HG02588 (cell line): ENCODE measurements around the gene DLG2.

Experiments used
- ATAC-seq: cut with Tn5 transposase; IDR thresholded peaks from one replicate; pipeline ENCODE4 v1.9.1; 2021; ENCODE audit warnings: mild to moderate bottlenecking, moderate library complexity; ENCODE audit not compliant: unreplicated experiment

The DLG2 gene

DNA sequence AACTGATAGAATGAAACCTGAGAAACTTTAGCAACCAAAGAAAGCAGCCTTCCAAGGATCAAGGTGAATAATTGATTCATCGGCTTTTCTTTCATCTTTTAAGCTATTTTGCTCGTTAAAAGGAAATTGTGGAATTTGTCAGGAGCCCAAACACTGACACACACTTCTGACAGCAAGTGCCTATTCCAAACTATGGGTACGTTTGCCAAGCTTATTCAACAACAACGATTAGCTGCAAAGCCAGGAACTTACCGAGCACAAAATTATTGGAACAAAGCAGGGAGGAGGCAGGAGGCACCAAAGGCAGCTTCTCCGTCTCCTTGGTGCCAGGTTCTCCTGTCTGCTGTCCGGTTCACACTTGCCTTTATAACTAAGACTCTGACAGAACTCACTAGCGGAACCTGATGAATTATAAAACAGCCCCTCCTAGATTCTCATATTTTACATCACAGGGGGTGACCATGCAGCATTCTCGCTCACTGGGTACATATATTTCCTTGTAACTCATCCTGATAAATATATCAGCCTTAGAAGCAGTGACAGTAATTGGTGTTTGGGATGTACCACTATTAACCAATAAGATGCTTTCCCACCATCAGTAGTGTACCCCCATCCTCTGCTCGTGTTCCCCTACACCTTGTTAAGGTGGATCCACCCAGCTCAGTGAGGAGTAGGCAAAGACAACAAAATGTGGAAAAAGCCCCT lies 1945.1 kb downstream of the DLG2 start:
- no peak for ATAC-seq

DNA sequence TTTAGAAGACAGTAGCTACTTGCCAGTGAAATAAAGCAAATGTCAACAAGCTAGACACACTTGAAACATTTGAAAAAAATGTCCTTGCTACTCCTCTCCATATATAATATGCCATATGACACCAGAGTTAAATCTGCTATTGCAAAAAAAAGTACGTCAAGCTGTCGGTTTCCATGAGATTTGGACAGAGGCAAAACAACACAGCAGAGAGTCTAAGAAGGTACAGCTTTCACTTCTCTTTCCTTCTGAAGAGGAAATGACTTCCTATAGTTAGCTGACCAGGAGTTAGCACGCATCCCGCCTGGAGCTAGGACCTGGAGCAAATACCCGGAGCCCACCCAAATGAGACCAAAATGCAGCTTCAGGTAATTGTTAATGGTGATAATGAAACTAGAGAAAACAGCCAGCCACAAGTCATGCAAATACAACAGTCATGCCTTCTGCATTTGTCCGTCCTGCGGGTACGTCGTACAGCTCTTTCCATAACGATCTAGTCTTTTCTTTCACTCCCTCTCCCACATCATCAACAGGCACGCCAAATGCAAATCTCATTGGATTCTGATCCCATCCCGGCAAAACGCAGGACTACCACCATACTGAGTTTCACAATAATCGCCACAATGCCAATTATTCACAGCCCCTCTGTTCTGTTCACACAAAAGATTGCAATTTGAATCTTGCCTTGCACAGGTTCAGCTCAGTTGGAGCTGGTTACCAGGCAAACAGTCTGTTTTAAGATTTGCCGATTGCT lies 1945.9 kb downstream of the DLG2 start:
- peak; percentile 63 for ATAC-seq

DNA sequence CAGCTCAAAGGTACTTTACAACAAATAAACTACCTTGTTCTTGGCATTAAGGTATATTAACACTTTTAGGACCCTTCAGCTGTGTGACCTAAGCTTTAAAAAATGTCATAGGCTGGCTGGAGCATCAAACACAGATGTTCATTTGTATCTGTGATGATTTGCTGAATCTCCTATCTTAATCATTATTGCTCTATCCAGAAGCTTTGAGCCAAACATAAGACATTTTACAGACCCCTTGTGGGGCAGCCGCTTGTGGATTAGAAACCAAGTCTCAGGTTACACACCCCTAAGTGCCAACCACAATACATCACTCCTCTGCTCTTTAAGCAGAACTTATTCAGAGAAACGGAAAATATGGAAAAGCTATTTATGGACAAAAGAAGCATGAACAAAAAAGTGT lies 1946.8 kb downstream of the DLG2 start:
- ATAC-seq: no peak

- ATAC-seq: no peak
Observed at GRCh38 chr11:83678831-83679584, 1948.1 kb downstream of the DLG2 start.

GRCh38 chr11:83677730-83678129 lies 1949.4 kb downstream of the DLG2 start:
- no peak for ATAC-seq

- no peak for ATAC-seq
Observed at GRCh38 chr11:83676056-83676601, 1951.0 kb downstream of the DLG2 start.

GRCh38 chr11:83674102-83674896 lies 1952.8 kb downstream of the DLG2 start:
- ATAC-seq: no peak

GRCh38 chr11:83671289-83671688 lies 1955.9 kb downstream of the DLG2 start:
- ATAC-seq: no peak

- no peak for ATAC-seq
Observed at GRCh38 chr11:83666149-83666548, 1961.0 kb downstream of the DLG2 start.

- ATAC-seq: no peak
Observed at GRCh38 chr11:83663988-83664387, 1963.2 kb downstream of the DLG2 start.

DNA sequence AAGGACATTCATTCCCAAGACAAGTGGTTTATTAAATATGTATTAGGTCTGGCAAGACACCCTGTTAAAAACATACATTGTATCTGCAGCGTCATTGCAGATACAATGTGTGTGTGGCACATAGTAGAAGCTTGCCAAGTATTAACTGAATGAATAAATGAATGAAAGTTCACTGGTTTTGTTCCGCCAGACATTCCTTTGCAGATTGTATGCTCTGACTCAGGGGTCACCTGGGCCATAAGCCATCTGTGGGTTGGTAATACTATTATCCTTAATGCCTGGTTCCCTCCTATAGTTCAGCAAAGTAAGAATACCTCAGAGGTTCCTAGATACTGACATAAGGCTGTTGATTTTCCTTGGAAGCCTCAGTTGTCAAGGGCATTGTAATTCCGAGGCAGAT lies 1963.7 kb downstream of the DLG2 start:
- no peak for ATAC-seq

DNA sequence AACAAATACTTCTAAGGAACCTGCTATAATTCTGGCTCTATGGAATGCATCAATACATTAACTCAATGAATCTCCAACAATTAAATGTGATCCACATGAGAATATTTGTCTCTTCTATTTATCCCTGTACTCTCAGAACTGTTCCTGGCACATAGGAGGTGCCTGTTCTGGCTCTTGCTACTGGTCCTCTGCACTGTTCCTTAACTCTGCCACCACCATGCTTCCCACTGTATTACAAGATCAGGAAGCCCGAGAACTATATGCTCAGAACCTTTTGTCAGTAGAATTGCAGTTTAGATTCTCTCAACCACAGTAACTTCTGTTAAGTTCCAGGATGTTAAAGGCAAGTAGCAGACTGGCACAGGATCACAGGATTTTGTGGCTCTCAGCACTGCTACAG lies 1964.7 kb downstream of the DLG2 start:
- ATAC-seq: no peak

DNA sequence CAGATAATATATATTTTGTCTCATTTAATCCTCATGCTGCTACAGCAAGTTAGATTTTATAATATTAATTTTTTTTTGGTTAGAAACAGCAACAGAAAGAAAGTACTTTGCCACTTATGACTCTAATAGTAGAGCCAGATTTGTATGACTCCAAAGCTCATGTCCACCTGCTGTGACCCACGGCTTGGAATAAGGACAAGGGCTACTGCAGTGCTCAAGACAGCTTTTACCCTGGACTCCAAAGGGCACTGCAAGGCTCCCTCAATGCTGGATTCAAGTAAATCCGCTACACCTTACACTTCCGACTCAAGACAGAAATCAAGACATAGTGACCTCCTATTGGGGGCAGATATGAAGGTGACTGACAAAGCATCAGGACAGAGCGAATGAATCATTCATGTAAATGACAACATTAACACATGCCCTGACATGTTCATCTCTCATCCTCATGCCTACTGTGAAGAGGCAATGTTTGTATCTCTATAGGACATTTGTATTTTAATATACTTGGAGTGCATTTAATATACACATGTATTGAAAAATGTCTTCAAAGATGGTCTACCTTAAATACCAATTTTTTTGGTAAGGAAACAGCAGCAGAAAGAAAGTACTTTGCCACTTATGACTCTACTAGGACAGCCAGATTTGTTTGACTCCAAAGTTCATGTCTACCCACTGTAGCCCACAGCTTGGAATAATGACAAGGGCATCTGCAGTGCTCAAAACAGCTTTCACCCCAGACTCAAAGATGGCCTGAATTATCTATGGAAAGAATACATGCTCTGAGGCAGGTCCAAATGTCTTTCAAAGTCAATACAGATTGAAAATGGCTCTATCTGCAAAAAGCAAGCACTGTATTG lies 1965.4 kb downstream of the DLG2 start:
- ATAC-seq: no peak

DNA sequence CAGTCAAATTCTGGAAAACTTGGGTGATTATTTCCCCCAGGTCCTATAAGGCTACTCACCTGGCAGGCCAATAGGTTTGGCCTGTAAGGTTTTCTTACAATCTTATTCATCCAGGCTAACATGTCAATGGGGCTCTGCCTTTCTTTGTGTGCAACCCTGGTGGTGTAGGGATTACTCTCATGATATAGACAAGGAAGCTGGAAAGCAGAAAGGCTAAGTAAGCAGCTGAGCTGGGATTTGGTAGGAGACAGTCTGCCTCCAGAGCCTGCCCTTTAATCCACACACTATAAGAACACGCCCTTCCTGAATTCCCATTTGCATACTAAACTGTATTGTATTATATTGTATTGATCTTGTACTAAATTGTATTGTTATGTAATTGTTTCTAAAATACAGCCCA lies 1967.7 kb downstream of the DLG2 start:
- no peak for ATAC-seq

DNA sequence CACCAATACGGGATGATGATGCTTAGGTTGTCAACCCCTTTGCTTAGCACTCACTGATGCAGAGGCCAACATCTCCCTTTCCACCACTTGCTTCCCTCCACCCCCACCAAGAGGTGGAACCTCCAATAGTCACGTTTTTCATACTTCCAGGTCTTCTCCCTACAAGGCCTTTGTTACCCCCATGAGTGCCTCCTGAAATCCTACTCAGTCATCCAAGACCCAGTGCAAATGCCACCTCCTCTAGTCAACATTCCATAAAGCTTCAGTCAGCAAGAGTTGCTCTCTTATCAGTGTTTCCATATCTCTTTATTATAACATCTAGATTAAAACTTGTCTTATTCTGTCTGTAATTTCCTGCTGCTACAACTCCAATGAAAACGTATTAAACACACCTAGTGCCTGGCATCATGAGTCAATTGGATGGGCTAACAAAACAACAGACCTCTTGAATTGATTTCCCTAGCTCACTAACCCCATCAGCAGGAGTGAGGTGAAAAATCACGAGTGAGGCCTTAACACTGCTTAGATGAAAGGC lies 1970.3 kb downstream of the DLG2 start:
- ATAC-seq: no peak

DNA sequence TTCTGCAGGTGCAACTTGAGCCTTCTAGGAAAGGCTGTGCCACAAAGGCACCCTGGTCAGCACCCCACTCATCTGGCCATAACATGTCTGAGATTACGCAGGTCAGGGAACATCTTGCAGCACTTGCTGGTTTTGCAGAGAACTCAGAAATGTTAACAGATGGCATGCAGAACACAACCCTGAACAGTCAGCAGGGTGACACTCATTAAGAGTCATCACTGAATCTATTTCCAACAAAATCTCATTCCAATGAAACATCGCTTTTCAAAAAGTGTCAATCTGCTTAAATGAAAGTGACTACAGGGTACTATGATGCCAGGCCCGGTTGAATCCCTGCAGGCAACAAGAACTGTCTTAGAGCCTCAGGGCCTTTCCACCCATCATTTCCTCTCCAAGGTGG lies 1971.2 kb downstream of the DLG2 start:
- ATAC-seq: no peak

GRCh38 chr11:83649528-83649855 lies 1977.7 kb downstream of the DLG2 start:
- ATAC-seq: no peak

DNA sequence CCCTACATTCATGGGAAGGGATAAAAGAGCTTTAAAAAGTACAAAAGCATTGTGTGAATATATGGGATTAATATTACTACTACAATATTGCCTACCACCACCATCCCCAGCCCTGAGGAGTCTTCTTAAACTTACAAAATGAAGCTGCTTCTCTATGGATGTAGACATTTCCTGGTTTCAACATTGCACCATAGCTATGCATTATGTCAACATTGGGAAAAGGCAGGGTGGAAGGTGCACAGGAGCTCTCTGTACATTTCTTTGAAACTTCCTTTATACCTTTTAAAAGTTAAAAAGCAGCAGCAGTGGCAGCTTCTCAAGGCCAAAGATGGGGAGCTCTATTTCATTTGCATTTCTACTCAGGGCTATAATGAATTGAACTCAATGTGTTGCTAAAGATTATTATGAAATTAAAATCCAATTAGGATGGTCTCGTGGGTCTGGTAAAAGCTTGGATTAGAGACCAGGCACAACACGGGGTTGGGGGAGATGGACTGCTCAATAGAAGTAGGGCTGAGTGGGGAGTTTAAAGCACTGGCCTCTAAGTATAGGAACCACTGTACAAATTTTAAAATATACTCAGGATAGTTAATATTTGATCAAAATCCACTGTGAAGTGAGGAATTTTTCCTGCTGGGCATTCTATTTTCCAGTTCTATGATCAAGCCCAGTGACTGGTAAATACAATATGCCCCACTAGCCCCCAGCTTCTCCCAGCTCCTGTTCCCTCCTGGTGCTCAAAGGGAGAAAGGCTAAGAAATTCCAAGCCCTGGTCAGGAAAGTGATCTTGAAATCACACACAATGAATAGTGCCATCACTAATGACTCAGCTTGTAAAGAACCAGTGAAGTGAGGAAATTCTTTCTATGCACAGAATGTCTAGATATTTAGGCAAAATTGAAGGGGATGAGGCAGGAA lies 1978.3 kb downstream of the DLG2 start:
- ATAC-seq: no peak

- ATAC-seq: no peak
Observed at GRCh38 chr11:83645561-83645960, 1981.6 kb downstream of the DLG2 start.
